K562 treated with DMSO at 1 percent for 4 hours (cell line): Measurements from ENCODE around the gene RIMOC1. TPM values are rescaled to one million over a fixed set of nuclear protein-coding genes. Genes with fewer than 3 reads are reported as not detected.

Source experiments
- total RNA-seq: library from RNA; unstranded; fragments of 300-600 nt; gene quantifications from 2 replicates; pipeline ENCODE4 v1.2.3, GENCODE V29; 2022; ENCODE audit not compliant: insufficient read depth

Gene RIMOC1
- 8.9 and 10.0 TPM in 2 replicates for total RNA-seq

DNA sequence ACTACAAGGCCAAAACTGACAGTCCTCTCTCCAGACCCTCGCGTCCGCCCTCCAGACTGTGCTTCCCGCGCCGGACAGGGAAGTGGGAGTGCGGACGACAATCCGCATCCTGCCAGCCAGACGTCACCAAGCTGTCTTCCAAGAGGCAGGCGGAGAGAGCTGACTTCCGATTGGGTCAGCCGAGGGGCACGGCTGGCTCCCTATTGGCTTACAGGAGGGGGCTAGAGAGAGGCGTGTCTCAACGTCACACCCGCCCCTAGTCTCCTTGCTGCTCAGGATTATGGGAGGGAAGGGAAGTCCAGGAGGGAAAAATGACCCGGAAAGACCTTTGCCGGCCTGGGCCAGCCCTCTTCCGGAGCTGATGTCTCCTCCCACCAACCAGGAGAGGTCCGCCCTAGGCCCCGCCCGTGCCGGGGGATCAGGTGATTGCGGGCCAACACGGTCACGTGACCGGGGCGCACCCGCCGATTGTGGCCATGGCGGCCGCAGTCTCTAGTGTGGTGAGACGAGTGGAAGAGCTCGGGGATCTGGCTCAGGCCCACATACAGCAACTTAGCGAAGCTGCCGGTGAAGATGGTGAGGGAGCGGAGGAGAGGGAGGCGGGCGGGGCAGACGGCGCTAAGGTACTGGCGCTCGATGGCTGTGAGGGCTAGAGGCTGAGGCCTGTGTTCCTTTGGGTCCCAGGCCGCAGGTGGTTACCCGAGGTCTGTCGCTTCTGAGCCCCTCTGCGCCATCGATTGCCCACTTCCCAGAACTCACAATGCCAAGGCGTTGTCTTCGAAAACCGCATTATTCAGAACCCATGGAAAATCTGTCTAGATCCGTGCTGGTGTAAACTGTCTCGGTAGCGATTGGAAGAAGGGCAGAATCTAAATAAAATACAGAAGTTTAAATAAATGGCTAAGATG, at the start of gene RIMOC1:
Gene RIMOC1, plus strand, starts transcription at position 453 of the 908 bp plus-strand sequence. Its CDS starts 24 bp downstream, at position 477.

GRCh38 chr5:41869724-41870626, 34.2 kb upstream of the RIMOC1 start, which contains the start of gene OXCT1:
OXCT1 (minus strand) TSS chr5:41870425; CDS start chr5:41870358, 67 bp downstream.

GRCh38 chr5:41924872-41925554, 20.9 kb downstream of the RIMOC1 start, which contains the start of gene FBXO4:
FBXO4 (plus strand) TSS chr5:41925281; CDS start chr5:41925310, 29 bp downstream.

Other genes with a start within 250 kb of the RIMOC1 start
- 13.5 and 18.4 TPM in 2 replicates for gene OXCT1, start 33.9 kb upstream of the RIMOC1 start, total RNA-seq
- 11.1 and 13.9 TPM in 2 replicates for gene FBXO4, start 20.9 kb downstream of the RIMOC1 start, total RNA-seq